ENCODE measurements around the gene GABRG3.

DNA sequence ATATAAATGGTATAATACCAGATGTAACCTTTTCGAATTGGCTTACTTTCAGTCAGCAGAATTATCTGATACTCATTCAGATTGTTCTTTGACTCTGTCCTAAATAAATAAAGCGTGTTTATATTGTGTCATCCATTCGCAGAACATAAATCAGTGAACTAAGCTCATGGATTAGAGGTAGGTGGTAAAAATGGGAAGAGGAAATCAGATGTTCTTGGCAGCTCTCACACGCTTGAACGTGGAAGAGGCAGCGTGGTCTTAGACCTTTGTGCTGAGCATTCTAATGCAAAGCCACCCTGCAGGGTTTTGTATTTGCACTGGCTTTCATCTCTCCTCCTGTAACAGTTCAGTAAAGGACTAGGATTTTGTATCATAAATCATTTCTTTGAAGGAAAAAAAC is 441.4 kb downstream of the GABRG3 start:
- no peak for TF ChIP-seq POLR2AphosphoS5 (IDR thresholded peaks at IDR 0.05)
- TF ChIP-seq, protein P1, sequence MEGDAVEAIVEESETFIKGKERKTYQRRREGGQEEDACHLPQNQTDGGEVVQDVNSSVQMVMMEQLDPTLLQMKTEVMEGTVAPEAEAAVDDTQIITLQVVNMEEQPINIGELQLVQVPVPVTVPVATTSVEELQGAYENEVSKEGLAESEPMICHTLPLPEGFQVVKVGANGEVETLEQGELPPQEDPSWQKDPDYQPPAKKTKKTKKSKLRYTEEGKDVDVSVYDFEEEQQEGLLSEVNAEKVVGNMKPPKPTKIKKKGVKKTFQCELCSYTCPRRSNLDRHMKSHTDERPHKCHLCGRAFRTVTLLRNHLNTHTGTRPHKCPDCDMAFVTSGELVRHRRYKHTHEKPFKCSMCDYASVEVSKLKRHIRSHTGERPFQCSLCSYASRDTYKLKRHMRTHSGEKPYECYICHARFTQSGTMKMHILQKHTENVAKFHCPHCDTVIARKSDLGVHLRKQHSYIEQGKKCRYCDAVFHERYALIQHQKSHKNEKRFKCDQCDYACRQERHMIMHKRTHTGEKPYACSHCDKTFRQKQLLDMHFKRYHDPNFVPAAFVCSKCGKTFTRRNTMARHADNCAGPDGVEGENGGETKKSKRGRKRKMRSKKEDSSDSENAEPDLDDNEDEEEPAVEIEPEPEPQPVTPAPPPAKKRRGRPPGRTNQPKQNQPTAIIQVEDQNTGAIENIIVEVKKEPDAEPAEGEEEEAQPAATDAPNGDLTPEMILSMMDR (IDR thresholded peaks at IDR 0.05), result no peak
- TF ChIP-seq POLR2A (IDR thresholded peaks at IDR 0.05; ENCODE audit: low read depth), result no peak
